Type B pancreatic cell (in vitro differentiated cells): ENCODE data around the gene ZNF837. TPM values are rescaled to one million over a fixed set of nuclear protein-coding genes. Genes with fewer than 3 reads are reported as not detected.

ENCODE experiments used
- DNase-seq: peaks from one replicate; pipeline ENCODE4 v3.0.0; 2021; ENCODE audit warnings: mixed read lengths; ENCODE audit not compliant: unreplicated experiment; ENCODE audit errors: extremely low spot score
- H3K27ac Mint-ChIP-seq: 2 replicates; pipeline ENCODE4 v1.8.0; 2021; ENCODE audit warnings: mild to moderate bottlenecking, mixed read lengths
- H3K27me3 Mint-ChIP-seq: 2 replicates; pipeline ENCODE4 v1.8.0; 2021; ENCODE audit warnings: mixed read lengths
- H3K36me3 Mint-ChIP-seq: 2 replicates; pipeline ENCODE4 v1.8.0; 2021; ENCODE audit warnings: mixed read lengths
- H3K4me1 Mint-ChIP-seq: one replicate; pipeline ENCODE4 v1.8.0; 2021; ENCODE audit warnings: mixed read lengths; ENCODE audit not compliant: unreplicated experiment
- H3K4me3 Mint-ChIP-seq: 2 replicates; pipeline ENCODE4 v1.8.0; 2021; ENCODE audit warnings: mild to moderate bottlenecking, mixed read lengths
- H3K9me3 Mint-ChIP-seq: 2 replicates; pipeline ENCODE4 v1.8.0; 2021; ENCODE audit warnings: mixed read lengths
- CTCF ChIP-seq: fragments of 200-600 bp; sonication (generic); conservative IDR thresholded peaks from 2 replicates; pipeline ENCODE4 v1.5.0; 2021; ENCODE audit warnings: antibody characterized with exemption, mild to moderate bottlenecking
- total RNA-seq: library from RNA; stranded (reverse); gene quantifications from 2 replicates; pipeline ENCODE4 v1.2.1, GENCODE V29; 2021; ENCODE audit warnings: low replicate concordance

ZNF837 gene
- total RNA-seq, 1 donor from 2014 or later, result 2.8 TPM

GRCh38 chr19:58394821-58395219 is 14.0 kb upstream of the ZNF837 start:
- Mint-ChIP-seq H3K27ac (peak overlapping the region; percentile 81), H3K4me3 (peak overlapping the region; percentile 54), H3K9me3 (no peaks in the 10 kb centered on the region), H3K27me3 (peaks cover 16% of the 10 kb centered on the region), H3K4me1 (peaks cover 8% of the 10 kb centered on the region), H3K36me3 (peaks cover 21% of the 10 kb centered on the region)
- no peak for DNase-seq
- TF ChIP-seq CTCF, result no peak

GRCh38 chr19:58393725-58394033 is 12.8 kb upstream of the ZNF837 start:
- DNase-seq, result no peak
- TF ChIP-seq CTCF, result no peak
- peaks cover 29% of the 10 kb centered on the region for H3K36me3 Mint-ChIP-seq

GRCh38 chr19:58392945-58393724 is 12.3 kb upstream of the ZNF837 start:
- Mint-ChIP-seq H3K4me3 (no peak overlapping the region), H3K9me3 (no peaks in the 10 kb centered on the region), H3K27me3 (peaks cover 16% of the 10 kb centered on the region), H3K4me1 (peaks cover 15% of the 10 kb centered on the region), H3K27ac (peak overlapping the region; percentile 74), H3K36me3 (peaks cover 29% of the 10 kb centered on the region)
- DNase-seq, result no peak
- TF ChIP-seq CTCF, result no peak

More at GRCh38 chr19:58393725-58394033, 12.8 kb upstream of the ZNF837 start:
- Mint-ChIP-seq H3K27me3 (peaks cover 16% of the 10 kb centered on the region), H3K27ac (no peak overlapping the region), H3K4me1 (peaks cover 13% of the 10 kb centered on the region), H3K9me3 (no peaks in the 10 kb centered on the region), H3K4me3 (no peak overlapping the region)

- Mint-ChIP-seq H3K36me3 (peaks cover 16% of the 10 kb centered on the region), H3K27ac (peak overlapping the region; percentile 99), H3K27me3 (no peaks in the 10 kb centered on the region), H3K4me3 (peak overlapping the region; percentile 98), H3K4me1 (peaks cover 11% of the 10 kb centered on the region), H3K9me3 (no peaks in the 10 kb centered on the region)
- DNase-seq, result no peak
- no peak for TF ChIP-seq CTCF
These were observed 7.3 kb upstream of the ZNF837 start for GRCh38 chr19:58388175-58388526.

- no peak for TF ChIP-seq CTCF
- Mint-ChIP-seq H3K27me3 (no peaks in the 10 kb centered on the region), H3K4me1 (peaks cover 11% of the 10 kb centered on the region), H3K36me3 (peaks cover 12% of the 10 kb centered on the region), H3K9me3 (no peaks in the 10 kb centered on the region), H3K27ac (peak overlapping the region; percentile 99), H3K4me3 (peak overlapping the region; percentile 98)
- no peak for DNase-seq
These were observed 6.7 kb upstream of the ZNF837 start for GRCh38 chr19:58387338-58388174.
